Hair follicular keratinocyte (primary cell): ENCODE measurements around the gene TBX6. TPM values are rescaled to one million over a fixed set of nuclear protein-coding genes. Genes with fewer than 3 reads are reported as not detected.

ENCODE experiments used
- total RNA-seq: library from RNA; depleted of rRNA; stranded (reverse); fragments of >200 nt; gene quantifications from 2 replicates; pipeline ENCODE4 v1.2.3, GENCODE V29; 2015

The TBX6 gene, protein sequence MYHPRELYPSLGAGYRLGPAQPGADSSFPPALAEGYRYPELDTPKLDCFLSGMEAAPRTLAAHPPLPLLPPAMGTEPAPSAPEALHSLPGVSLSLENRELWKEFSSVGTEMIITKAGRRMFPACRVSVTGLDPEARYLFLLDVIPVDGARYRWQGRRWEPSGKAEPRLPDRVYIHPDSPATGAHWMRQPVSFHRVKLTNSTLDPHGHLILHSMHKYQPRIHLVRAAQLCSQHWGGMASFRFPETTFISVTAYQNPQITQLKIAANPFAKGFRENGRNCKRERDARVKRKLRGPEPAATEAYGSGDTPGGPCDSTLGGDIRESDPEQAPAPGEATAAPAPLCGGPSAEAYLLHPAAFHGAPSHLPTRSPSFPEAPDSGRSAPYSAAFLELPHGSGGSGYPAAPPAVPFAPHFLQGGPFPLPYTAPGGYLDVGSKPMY
- 0.19 and 0.62 TPM in 2 replicates for total RNA-seq

GRCh38 chr16:30091474-30092372, at the start of gene TBX6:
TSS of gene TBX6 (minus strand) at chr16:30091924. CDS start at chr16:30091193, 731 bp downstream.

GRCh38 chr16:30113031-30113710, 21.4 kb upstream of the TBX6 start, which contains the start of gene GDPD3:
TSS of gene GDPD3 (minus strand) at chr16:30113537. CDS start at chr16:30113478, 59 bp downstream.

DNA sequence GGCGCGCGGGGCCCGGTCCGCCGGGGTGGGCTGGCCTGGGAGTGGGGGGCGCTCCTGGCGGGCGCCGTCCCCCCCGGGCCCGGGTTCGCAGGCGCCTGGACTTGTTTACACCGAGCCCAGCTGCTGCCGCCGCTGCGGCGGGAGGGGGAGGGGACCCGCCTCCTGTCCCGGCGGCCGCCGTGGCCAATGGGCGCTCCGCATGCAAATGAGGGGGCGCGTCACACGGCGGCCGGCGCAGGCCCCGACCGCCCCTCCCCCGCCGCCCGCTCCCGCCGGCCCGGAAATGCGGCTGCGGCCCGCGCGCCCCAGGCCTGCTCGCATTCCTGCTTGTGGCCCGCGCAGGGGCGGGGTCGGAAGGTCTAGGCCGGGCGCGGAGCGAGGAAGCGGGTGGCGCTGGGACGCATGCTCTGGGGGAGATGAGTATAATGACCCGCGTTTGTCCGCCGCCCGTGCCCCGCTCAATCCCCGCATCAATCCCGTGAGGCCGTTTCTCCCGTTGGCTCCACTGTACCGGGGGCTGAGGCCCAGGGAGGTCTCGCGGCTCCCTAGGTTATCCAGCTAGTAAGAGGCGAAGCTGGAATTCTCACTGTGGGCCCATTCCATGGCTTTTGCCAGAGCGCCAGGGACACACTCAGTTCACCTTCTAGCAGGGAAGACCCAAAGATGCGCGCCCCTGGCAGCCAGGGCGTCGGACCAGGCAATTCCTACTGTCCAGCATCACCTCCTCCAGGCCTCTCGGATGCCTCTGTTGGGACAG, 4.6 kb upstream of the TBX6 start, which contains the start of gene YPEL3:
TSS of gene YPEL3 (minus strand) at position 109 of the 757 bp plus-strand sequence. CDS start 731 bp downstream, outside the sequence.

DNA sequence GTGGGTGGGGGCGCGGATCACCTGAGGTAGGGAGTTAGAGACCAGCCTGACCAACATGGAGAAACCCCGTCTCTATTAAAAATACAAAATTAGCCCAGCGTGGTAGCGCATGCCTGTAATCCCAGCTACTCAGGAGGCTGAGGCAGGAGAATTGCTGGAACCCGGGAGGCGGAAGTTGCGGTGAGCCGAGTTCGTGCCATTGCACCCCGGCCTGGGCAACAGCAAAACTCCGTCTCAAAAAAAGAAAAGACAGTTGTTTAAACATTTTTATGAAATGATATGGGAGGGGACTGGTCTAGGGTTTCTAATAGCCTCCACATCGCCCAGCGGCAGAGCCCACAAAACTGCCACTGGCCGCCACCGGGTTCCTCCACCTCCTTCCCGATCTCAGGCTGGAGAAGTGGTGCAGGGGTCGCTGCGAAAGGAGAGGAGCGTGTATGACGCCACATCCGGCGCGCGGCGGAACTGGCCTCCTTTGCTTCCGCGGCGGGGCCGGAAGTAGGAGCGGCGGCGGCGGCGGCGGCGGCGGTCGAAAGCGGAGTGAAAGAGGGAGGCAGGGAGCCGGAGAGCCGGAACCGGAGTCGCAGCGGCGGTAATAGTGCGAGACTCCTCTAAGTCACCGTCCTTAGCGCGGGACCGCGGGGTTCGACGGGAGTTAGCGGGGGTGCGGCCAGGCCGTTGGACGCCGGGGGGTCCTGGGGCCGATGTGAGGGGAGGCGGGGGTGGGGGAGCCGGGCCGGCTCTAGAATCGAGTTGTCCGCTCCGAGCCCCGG, 16.0 kb downstream of the TBX6 start, which contains the start of gene PPP4C:
TSS of gene PPP4C (plus strand) at position 492 of the 773 bp plus-strand sequence. CDS start 384 bp downstream, outside the sequence.

GRCh38 chr16:30065102-30065942, 26.4 kb downstream of the TBX6 start, which contains the start of gene ALDOA:
TSS of gene ALDOA (plus strand) at chr16:30065760. CDS start at chr16:30066898, 1,138 bp downstream.

Other genes starting within 250 kb of the TBX6 start
- gene CDIPT, start 228.7 kb downstream of the TBX6 start, total RNA-seq, result 58.9 and 65.7 TPM in 2 replicates
- gene SEZ6L2, start 192.4 kb downstream of the TBX6 start, total RNA-seq, result 4.6 and 16.2 TPM in 2 replicates
- gene ASPHD1, start 191.4 kb downstream of the TBX6 start, total RNA-seq, result 5.0 and 7.8 TPM in 2 replicates
- gene KCTD13, start 165.7 kb downstream of the TBX6 start, total RNA-seq, result 17.1 and 19.8 TPM in 2 replicates
- gene TMEM219, start 129.8 kb downstream of the TBX6 start, total RNA-seq, result 123 and 159 TPM in 2 replicates
- 24.8 and 28.7 TPM in 2 replicates for gene TAOK2, start 118.1 kb downstream of the TBX6 start, total RNA-seq
- 4.8 and 16.2 TPM in 2 replicates for gene HIRIP3, start 96.3 kb downstream of the TBX6 start, total RNA-seq
- 58.2 and 91.8 TPM in 2 replicates for gene INO80E, start 95.7 kb downstream of the TBX6 start, total RNA-seq
- 0.39 TPM in 1 of 2 replicates, not detected in the other for gene DOC2A, start 80.9 kb downstream of the TBX6 start, total RNA-seq
- not detected in 2 replicates for gene C16orf92, start 68.7 kb downstream of the TBX6 start, total RNA-seq
- gene TLCD3B, start 60.7 kb downstream of the TBX6 start, total RNA-seq, result not detected in 2 replicates
- gene ALDOA, start 26.2 kb downstream of the TBX6 start, total RNA-seq, result 1,543 and 1,648 TPM in 2 replicates
- 102 and 114 TPM in 2 replicates for gene PPP4C, start 15.9 kb downstream of the TBX6 start, total RNA-seq
- 20.5 and 36.9 TPM in 2 replicates for gene YPEL3, start 4.3 kb upstream of the TBX6 start, total RNA-seq
- 0.08 and 0.55 TPM in 2 replicates for gene GDPD3, start 21.6 kb upstream of the TBX6 start, total RNA-seq
- 31.9 and 41.7 TPM in 2 replicates for gene MAPK3, start 31.3 kb upstream of the TBX6 start, total RNA-seq
- gene CORO1A, start 91.7 kb upstream of the TBX6 start, total RNA-seq, result 10.9 and 15.5 TPM in 2 replicates
- 177 and 301 TPM in 2 replicates for gene BOLA2B, start 101.7 kb upstream of the TBX6 start, total RNA-seq
- gene SLX1A, start 102.0 kb upstream of the TBX6 start, total RNA-seq, result 45.4 and 53.1 TPM in 2 replicates
- gene SULT1A3, start 107.3 kb upstream of the TBX6 start, total RNA-seq, result 2.4 and 5.3 TPM in 2 replicates
- gene NPIPB13, start 156.6 kb upstream of the TBX6 start, total RNA-seq, result 2.0 TPM in 1 of 2 replicates, not detected in the other